22Rv1 (cell line): ENCODE results near the gene TMEM183A.

ENCODE experiments used
- H3K27ac ChIP-seq: fragments of 450-650 bp; 2 replicates; pipeline ENCODE4 v1.5.1; 2017
- ZFX ChIP-seq: fragments of 450-650 bp; IDR thresholded peaks from 2 replicates; pipeline ENCODE4 v1.6.1; 2017; ENCODE audit warnings: antibody characterized with exemption, borderline replicate concordance
- TF ChIP-seq, protein P1 (sequence below): fragments of 450-650 bp; IDR thresholded peaks from 2 replicates; pipeline ENCODE4 v1.5.1; 2017; ENCODE audit warnings: mild to moderate bottlenecking

Gene TMEM183A

DNA sequence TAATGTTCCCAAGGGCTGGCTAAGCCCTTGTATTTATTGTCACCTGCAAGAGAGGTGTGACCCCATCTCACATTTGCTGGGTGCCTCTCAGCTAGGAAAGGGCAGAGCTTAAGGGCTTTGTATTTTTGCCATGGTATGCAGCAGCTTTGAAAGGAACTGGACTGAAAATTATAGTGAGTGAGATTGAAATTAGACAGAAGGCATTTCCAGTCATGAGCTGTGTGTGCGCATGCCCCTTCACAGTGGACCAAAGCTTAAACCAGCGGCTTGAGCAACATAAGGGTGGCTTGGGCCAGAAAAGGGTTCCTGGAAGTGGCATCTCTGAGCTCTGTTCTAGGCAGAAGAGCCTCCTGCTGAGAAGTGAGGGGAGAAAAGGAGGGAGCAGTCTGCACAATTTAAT lies 58.8 kb downstream of the TMEM183A start:
- no peak overlapping the region for H3K27ac ChIP-seq
- TF ChIP-seq, protein P1, sequence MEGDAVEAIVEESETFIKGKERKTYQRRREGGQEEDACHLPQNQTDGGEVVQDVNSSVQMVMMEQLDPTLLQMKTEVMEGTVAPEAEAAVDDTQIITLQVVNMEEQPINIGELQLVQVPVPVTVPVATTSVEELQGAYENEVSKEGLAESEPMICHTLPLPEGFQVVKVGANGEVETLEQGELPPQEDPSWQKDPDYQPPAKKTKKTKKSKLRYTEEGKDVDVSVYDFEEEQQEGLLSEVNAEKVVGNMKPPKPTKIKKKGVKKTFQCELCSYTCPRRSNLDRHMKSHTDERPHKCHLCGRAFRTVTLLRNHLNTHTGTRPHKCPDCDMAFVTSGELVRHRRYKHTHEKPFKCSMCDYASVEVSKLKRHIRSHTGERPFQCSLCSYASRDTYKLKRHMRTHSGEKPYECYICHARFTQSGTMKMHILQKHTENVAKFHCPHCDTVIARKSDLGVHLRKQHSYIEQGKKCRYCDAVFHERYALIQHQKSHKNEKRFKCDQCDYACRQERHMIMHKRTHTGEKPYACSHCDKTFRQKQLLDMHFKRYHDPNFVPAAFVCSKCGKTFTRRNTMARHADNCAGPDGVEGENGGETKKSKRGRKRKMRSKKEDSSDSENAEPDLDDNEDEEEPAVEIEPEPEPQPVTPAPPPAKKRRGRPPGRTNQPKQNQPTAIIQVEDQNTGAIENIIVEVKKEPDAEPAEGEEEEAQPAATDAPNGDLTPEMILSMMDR, result no peak
- no peak for TF ChIP-seq ZFX

DNA sequence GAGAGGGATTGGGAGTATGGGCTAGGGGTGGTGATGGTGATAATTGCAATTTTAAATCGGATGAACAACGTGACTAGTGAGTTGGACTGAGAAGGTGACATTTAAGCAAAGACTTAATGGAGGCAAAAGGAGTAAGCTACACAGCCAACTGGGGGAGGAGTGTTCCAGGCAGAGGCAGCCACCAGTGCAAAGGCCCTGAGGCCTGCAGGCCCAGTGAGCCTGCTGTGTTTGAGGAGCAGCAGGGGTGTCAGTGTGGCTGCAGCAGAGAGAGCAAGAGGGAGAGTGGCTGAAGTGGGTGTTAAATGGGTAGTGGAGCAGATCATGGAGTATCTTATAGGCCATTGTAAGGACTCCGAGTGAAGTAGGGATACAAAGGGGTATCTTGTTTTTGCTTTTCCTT lies 59.8 kb downstream of the TMEM183A start:
- TF ChIP-seq, protein P1, result no peak
- TF ChIP-seq ZFX, result no peak
- H3K27ac ChIP-seq, result no peak overlapping the region

DNA sequence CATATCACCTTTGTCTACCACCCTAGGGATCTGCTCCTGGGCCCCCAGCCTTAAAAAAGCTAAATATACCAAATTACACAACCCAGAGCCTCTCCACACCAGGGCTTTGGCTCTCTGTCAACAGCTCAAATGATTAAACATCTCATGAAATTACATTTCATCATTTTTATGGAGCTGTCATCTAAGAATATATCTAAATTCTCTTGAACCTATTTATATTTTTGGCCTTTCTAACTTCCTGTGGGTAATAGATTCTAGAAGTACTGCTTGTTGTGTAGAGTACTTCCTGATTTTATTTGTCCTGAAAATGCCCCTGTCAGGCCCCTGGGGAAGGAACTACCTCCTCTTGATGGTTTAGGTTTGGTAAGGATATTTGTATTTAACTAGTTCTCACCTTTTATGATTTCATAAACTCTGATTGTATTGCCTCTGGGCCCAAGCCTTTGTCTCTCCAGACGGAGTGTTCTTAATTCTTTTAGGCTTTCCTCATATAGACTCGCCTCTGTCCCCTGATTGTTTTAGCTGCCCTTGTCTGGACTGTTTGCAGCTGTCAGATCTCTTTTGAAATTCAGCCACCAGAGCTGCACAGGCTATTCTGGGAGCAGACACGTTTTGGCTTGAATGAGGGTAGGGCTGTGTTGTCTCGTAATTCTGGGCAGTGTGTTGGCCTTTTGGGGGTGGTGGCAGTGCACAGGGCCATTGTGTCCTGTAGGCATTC lies 62.0 kb downstream of the TMEM183A start:
- TF ChIP-seq, protein P1, result no peak
- TF ChIP-seq ZFX, result no peak
- no peak overlapping the region for H3K27ac ChIP-seq

DNA sequence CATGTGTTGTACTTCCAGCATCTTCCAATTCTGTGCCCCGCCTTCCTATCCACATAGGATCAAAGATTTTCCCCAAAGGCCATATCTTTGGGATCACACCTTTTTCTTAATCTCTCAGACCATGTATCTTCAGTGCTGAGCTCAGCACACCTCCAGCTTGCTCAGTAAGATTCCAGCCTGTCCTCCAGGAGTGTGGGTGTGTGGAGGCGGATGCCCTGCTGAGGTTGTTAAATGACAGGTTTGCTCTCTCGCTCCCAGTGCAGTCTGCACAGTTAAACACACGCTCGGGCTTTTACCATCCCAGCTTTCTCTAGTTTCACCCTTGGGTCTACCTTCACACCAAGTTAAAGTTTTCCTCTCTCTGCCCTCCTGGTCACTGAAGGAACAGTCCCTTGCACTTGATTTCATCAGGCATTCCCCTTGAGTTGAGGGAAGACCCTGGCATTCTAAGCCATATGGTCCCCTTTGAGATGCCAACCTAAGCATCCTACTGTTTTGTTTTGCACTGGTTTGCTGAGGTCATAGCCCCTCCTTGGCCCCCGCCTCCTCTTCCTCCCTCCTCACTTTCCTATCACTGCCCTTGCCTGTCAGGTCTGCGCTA lies 64.9 kb downstream of the TMEM183A start:
- H3K27ac ChIP-seq, result no peak overlapping the region
- TF ChIP-seq ZFX, result no peak
- TF ChIP-seq, protein P1, result no peak

DNA sequence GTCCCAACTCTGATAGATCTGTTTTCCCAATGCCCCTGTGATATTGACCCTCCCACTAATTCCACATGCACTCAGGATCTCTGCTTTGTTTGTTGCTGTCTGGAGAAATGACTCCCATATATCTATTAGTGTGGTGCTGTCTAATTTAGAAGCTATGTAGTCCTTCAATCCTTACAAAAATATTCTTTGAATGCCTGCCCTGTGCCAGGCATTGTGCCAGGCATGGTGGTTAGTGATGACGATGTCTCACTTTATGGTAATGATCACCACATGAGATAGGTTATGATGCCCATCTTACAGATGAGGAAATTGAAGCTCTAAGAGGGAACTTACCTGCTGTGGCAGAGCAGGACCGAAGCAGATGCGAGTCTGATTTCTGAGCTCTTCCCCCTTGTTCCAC lies 65.7 kb downstream of the TMEM183A start:
- TF ChIP-seq ZFX, result no peak
- TF ChIP-seq, protein P1, result no peak
- H3K27ac ChIP-seq, result no peak overlapping the region

DNA sequence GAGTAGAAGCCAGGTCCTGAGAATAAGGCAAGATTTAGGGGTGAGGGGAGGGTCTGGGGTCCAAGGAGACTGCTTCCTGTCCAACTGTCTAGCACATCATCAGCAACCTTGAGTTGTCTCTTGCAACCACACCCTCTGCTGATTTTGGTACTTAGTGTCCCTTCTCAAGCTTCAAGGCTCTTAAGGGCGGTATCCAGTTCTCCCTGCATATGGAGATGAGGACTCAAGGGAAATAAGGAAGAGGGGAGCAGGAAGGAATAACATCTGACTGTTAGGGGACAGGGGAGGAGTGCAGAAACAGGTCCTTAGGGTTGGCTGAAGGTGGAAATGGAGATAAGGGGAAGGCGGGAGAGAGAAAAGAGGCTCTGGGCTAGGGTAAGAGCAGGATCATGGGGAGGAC lies 66.3 kb downstream of the TMEM183A start:
- no peak overlapping the region for H3K27ac ChIP-seq
- TF ChIP-seq, protein P1, result no peak
- TF ChIP-seq ZFX, result no peak
